IMR-90 (cell line): ENCODE measurements around the gene ELOVL5. TPM values are rescaled to one million over a fixed set of nuclear protein-coding genes. Genes with fewer than 3 reads are reported as not detected.

Experiments used
- ATAC-seq: fragments of 200-7000 bp; cut with Tn5 transposase; 2 replicates; pipeline ENCODE4 v1.9.1; 2020; ENCODE audit warnings: low read depth, mild to moderate bottlenecking, moderate library complexity
- BruUV-seq: library from RNA; stranded (reverse); fragments of 400-500 nt; replicated peaks from 2 replicates; lab custom pipeline; 2021; lab: Mats Ljungman, UMichigan
- CTCF ChIA-PET: fragments of 300-600 bp; formaldehyde crosslinking; extraction: SDS; loops from one replicate; lab custom pipeline; 2021; ENCODE audit warnings: antibody characterized with exemption; lab: Yijun Ruan, JAX
- POLR2A ChIA-PET: fragments of 300-600 bp; sonication (Branson Sonifier 250); formaldehyde crosslinking; loops from one replicate; lab custom pipeline; 2022; ENCODE audit warnings: antibody characterized with exemption; ENCODE audit not compliant: unreplicated experiment; lab: Charles Lee
- DNase-seq: peaks from one replicate; pipeline ENCODE4 v3.0.0; 2013
- H2AFZ ChIP-seq: replicated peaks from 2 replicates; pipeline ENCODE3; 2013; ENCODE audit warnings: low read length, mild to moderate bottlenecking; ENCODE audit not compliant: poor library complexity
- H2AK5ac ChIP-seq: 2 replicates; pipeline ENCODE4 v1.6.1; 2013; ENCODE audit warnings: low read depth, low read length, inconsistent platforms
- H2AK9ac ChIP-seq: replicated peaks from 2 replicates; pipeline ENCODE3; 2013; ENCODE audit warnings: mild to moderate bottlenecking, low read depth, low read length, moderate library complexity; ENCODE audit not compliant: poor library complexity
- H2BK120ac ChIP-seq: 2 replicates; pipeline ENCODE4 v1.6.1; 2013; ENCODE audit warnings: low read depth, low read length, inconsistent platforms
- H2BK15ac ChIP-seq: 3 replicates; pipeline ENCODE4 v1.6.1; 2013; ENCODE audit warnings: low read depth, low read length, inconsistent platforms
- H2BK20ac ChIP-seq: 2 replicates; pipeline ENCODE4 v1.6.1; 2013; ENCODE audit warnings: low read depth, mild to moderate bottlenecking, inconsistent platforms, low read length, moderate library complexity
- H2BK5ac ChIP-seq: 2 replicates; pipeline ENCODE4 v1.6.1; 2013; ENCODE audit warnings: mild to moderate bottlenecking, low read depth, low read length, inconsistent platforms; ENCODE audit not compliant: poor library complexity, severe bottlenecking
- H3K14ac ChIP-seq: replicated peaks from 2 replicates; pipeline ENCODE4 v1.6.1; 2013; ENCODE audit warnings: low read depth, low read length, inconsistent platforms
- H3K18ac ChIP-seq: 2 replicates; pipeline ENCODE4 v1.6.1; 2013; ENCODE audit warnings: low read depth, low read length, control low read depth
- H3K23ac ChIP-seq: 2 replicates; pipeline ENCODE4 v1.6.1; 2013; ENCODE audit warnings: low read depth, low read length, inconsistent platforms
- H3K27ac ChIP-seq: 2 replicates; pipeline ENCODE4 v1.5.1; 2013; ENCODE audit warnings: mild to moderate bottlenecking, control low read depth, low read length; ENCODE audit not compliant: insufficient read depth
- H3K27me3 ChIP-seq: 2 replicates; pipeline ENCODE4 v1.6.1; 2013; ENCODE audit warnings: low read length; ENCODE audit not compliant: control insufficient read depth, insufficient read depth
- H3K36me3 ChIP-seq: 2 replicates; pipeline ENCODE4 v1.6.1; 2013; ENCODE audit warnings: low read length, mixed read lengths; ENCODE audit not compliant: control insufficient read depth, insufficient read depth
- H3K4ac ChIP-seq: 2 replicates; pipeline ENCODE4 v1.6.1; 2013; ENCODE audit warnings: low read depth, low read length, inconsistent platforms
- H3K4me1 ChIP-seq: 2 replicates; pipeline ENCODE4 v1.6.1; 2013; ENCODE audit warnings: low read length, mixed read lengths; ENCODE audit not compliant: control insufficient read depth, insufficient read depth
- H3K4me2 ChIP-seq: 2 replicates; pipeline ENCODE4 v1.6.1; 2013; ENCODE audit warnings: low read depth, mild to moderate bottlenecking, control low read depth, low read length, moderate library complexity
- H3K4me3 ChIP-seq: 2 replicates; pipeline ENCODE4 v1.5.1; 2013; ENCODE audit warnings: low read depth, mild to moderate bottlenecking, control low read depth, low read length, moderate library complexity; ENCODE audit not compliant: insufficient read depth
- H3K56ac ChIP-seq: 2 replicates; pipeline ENCODE4 v1.6.1; 2013; ENCODE audit warnings: low read length, inconsistent platforms; ENCODE audit not compliant: insufficient read depth; ENCODE audit errors: extremely low read depth
- H3K79me1 ChIP-seq, 2 experiments: 2 replicates each; pipeline ENCODE4 v1.6.1; 2013; ENCODE audit warnings: low read length in 2 of 2, inconsistent platforms in 1 of 2, low read depth in 1 of 2
- H3K9ac ChIP-seq: 2 replicates; pipeline ENCODE4 v1.6.1; 2013; ENCODE audit warnings: low read depth, low read length, control low read depth
- H3K9me1 ChIP-seq: 2 replicates; pipeline ENCODE4 v1.6.1; 2013; ENCODE audit warnings: low read length, inconsistent platforms; ENCODE audit not compliant: insufficient read depth
- H3K9me3 ChIP-seq: 2 replicates; pipeline ENCODE4 v1.6.1; 2013; ENCODE audit warnings: low read length; ENCODE audit not compliant: control insufficient read depth, insufficient read depth
- H4K20me1 ChIP-seq: 2 replicates; pipeline ENCODE4 v1.6.1; 2013; ENCODE audit warnings: low read length, inconsistent platforms; ENCODE audit not compliant: insufficient read depth
- H4K5ac ChIP-seq: 2 replicates; pipeline ENCODE4 v1.6.1; 2013; ENCODE audit warnings: mild to moderate bottlenecking, low read depth, low read length, control low read depth
- H4K8ac ChIP-seq, 2 experiments: 2 replicates each; pipeline ENCODE4 v1.6.1; 2013; ENCODE audit warnings: low read depth in 2 of 2, low read length in 2 of 2, control low read depth in 1 of 2, inconsistent platforms in 1 of 2
- H4K91ac ChIP-seq: 2 replicates; pipeline ENCODE4 v1.6.1; 2013; ENCODE audit warnings: low read depth, low read length, inconsistent platforms; ENCODE audit not compliant: insufficient read depth
- FOS ChIP-seq: fragments of 150-350 bp; IDR thresholded peaks from 2 replicates; pipeline ENCODE4 v1.6.1; 2016; ENCODE audit warnings: low read depth, low read length
- RFX5 ChIP-seq: IDR thresholded peaks from 2 replicates; pipeline ENCODE4 v1.8.0; 2012; ENCODE audit warnings: low read depth, mild to moderate bottlenecking, low read length, moderate library complexity
- WGBS, 2 experiments: methylation state at CpG; one replicate each; pipeline versions ENCODE4 v1.1.5 to v1.1.7; 2013; ENCODE audit warnings: missing lambda C conversion rate in 2 of 2; ENCODE audit not compliant: insufficient read length in 1 of 2; ENCODE audit errors: extremely low coverage in 2 of 2; 5-methylcytosine and 5-hydroxymethylcytosine counted together
- dilution Hi-C: fragments of 300-500 bp; cut with HindIII; formaldehyde crosslinking; loops from one replicate; pipeline ENCODE4 v1.14.3; 2018; ENCODE audit warnings: low sequenced_read_pairs; ENCODE audit not compliant: unreplicated experiment
- in situ Hi-C: fragments of 300-500 bp; cut with MboI; formaldehyde crosslinking; loops from 3 replicates; pipeline ENCODE4 v1.14.3; 2019; ENCODE audit warnings: low sequenced_read_pairs, inconsistent platforms, mixed read lengths
- intact Hi-C: fragments of 100-400 bp; cut with micrococcal nuclease; formaldehyde crosslinking; loops from 2 replicates; pipeline ENCODE4 v1.10.0; 2022
- polyA plus RNA-seq, 3 experiments: library from polyadenylated mRNA; depleted of rRNA; stranded (reverse); fragments of >200 nt; gene quantifications; 2 replicates each; pipeline ENCODE4 v1.2.3, GENCODE V29; 2012; ENCODE audit warnings: low replicate concordance in 1 of 3
- total RNA-seq: library from RNA; depleted of rRNA; stranded (reverse); fragments of >200 nt; gene quantifications from 2 replicates; pipeline ENCODE4 v1.2.3, GENCODE V29; 2012
- TF ChIP-seq, protein P1 (sequence below): fragments of 150-350 bp; IDR thresholded peaks from 2 replicates; pipeline ENCODE4 v1.6.1; 2016; ENCODE audit warnings: low read depth, mild to moderate bottlenecking, low read length, moderate library complexity, borderline replicate concordance
- TF ChIP-seq, protein P2 (sequence below): fragments of 150-350 bp; IDR thresholded peaks from 2 replicates; pipeline ENCODE4 v1.6.1; 2017; ENCODE audit warnings: mild to moderate bottlenecking, antibody characterized with exemption, low read length, low read depth

The ELOVL5 gene
- total and polyA plus RNA-seq, 2 of the 4 experiments (the other 2 are of a cell fraction), result 32.1 to 42.3 TPM

DNA sequence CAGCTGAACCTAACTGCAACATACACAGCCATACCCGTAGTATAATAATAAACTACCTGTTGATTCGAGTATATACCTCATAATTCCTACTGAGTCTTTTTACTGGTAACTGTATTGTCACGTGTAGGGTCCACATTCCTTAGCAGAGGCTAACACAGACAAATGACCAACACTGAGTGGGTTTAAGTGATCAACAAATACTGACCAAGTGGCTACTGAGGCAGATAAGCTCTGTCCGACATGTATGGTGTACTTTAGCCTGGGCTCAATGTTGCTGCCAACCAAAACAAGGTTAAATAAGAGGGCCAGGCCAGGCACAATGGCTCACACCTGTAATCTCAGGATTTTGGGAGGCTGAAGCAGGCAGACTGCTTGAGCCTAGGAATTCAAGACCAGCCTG lies 12.7 kb downstream of the ELOVL5 start:
- Histone ChIP-seq H2BK120ac (no peak overlapping the region), H3K79me1 (peaks cover 35 to 89% of the 10 kb centered on the region in 2 experiments), H2BK5ac (no peak overlapping the region), H2AK9ac (no peak overlapping the region), H3K27ac (no peak overlapping the region), H2BK15ac (no peak overlapping the region), H3K23ac (no peak overlapping the region), H3K56ac (no peak overlapping the region), H2AFZ (no peak overlapping the region), H3K4me3 (no peak overlapping the region), H3K36me3 (peaks cover 5% of the 10 kb centered on the region), H4K91ac (no peak overlapping the region), H3K9ac (no peak overlapping the region), H3K9me3 (no peaks in the 10 kb centered on the region), H4K8ac (no peak overlapping the region), H4K20me1 (peaks cover 31% of the 10 kb centered on the region), H3K14ac (no peak overlapping the region), H2BK20ac (no peak overlapping the region), H4K5ac (no peak overlapping the region), H3K4me1 (no peaks in the 10 kb centered on the region), H3K4me2 (no peak overlapping the region), H3K9me1 (peaks cover 3% of the 10 kb centered on the region), H3K27me3 (no peaks in the 10 kb centered on the region), H2AK5ac (no peak overlapping the region), H3K18ac (no peak overlapping the region), H3K4ac (no peak overlapping the region)
- dilution Hi-C loops, result no loop called here
- in situ Hi-C loops, result no loop called here
- ChIA-PET CTCF (no interaction called here), POLR2A (no interaction called here)
- BruUV-seq, result no TSS peak
- intact Hi-C loops, result no loop called here
- ATAC-seq (no peak), DNase-seq (no peak)
- TF ChIP-seq, protein P1, sequence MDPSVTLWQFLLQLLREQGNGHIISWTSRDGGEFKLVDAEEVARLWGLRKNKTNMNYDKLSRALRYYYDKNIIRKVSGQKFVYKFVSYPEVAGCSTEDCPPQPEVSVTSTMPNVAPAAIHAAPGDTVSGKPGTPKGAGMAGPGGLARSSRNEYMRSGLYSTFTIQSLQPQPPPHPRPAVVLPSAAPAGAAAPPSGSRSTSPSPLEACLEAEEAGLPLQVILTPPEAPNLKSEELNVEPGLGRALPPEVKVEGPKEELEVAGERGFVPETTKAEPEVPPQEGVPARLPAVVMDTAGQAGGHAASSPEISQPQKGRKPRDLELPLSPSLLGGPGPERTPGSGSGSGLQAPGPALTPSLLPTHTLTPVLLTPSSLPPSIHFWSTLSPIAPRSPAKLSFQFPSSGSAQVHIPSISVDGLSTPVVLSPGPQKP, result no peak
- TF ChIP-seq, protein P2, sequence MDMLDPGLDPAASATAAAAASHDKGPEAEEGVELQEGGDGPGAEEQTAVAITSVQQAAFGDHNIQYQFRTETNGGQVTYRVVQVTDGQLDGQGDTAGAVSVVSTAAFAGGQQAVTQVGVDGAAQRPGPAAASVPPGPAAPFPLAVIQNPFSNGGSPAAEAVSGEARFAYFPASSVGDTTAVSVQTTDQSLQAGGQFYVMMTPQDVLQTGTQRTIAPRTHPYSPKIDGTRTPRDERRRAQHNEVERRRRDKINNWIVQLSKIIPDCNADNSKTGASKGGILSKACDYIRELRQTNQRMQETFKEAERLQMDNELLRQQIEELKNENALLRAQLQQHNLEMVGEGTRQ, result no peak
- TF ChIP-seq FOS (no peak), RFX5 (no peak)
- WGBS, 2 experiments, result 100% methylated on average over 1 of the region's 4 CpGs; no CpG with 5 or more reads in 1 of the 2 experiments
